ENCODE data around the gene MAN1A1.

Gene MAN1A1

DNA sequence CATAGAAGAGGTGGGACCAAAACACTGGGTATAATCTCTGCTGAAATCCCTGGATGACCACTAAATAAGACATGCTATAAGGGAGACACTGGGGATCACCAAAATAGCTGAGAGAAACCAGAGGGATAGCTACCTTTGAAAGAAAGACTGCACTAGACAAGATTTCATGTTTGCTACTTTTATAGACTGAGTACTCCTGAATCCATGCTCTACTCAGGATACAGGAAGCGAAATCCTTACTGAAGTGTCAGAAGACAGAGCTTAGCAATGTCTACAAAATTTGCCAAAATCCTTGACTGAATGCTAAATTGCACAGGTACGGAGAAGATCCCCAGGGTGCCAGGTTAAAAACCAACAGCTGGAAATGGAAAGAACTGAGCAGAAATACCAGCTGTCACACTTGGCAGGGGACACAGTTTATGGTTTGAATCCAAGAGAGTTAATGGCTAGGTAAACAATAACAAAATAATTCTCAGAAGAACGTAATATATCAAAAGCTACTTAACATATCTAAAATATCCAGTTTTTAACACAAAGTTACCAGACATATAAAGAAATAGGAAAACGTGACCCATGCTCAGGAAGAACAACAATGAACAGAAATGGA is 125.4 kb downstream of the MAN1A1 start:
- Histone ChIP-seq H3K4me3 (replicated peaks; ENCODE audit: insufficient read depth, low read length) (no peak overlapping the region), H3K27ac (replicated peaks) (no peak overlapping the region), H3K27me3 (ENCODE audit: insufficient read depth, poor library complexity, severe bottlenecking) (no peaks in the 10 kb centered on the region)
- no peak for DNase-seq (ENCODE audit: low read depth in 1 of 2, low spot score in 1 of 2)
- TF ChIP-seq, protein P1, sequence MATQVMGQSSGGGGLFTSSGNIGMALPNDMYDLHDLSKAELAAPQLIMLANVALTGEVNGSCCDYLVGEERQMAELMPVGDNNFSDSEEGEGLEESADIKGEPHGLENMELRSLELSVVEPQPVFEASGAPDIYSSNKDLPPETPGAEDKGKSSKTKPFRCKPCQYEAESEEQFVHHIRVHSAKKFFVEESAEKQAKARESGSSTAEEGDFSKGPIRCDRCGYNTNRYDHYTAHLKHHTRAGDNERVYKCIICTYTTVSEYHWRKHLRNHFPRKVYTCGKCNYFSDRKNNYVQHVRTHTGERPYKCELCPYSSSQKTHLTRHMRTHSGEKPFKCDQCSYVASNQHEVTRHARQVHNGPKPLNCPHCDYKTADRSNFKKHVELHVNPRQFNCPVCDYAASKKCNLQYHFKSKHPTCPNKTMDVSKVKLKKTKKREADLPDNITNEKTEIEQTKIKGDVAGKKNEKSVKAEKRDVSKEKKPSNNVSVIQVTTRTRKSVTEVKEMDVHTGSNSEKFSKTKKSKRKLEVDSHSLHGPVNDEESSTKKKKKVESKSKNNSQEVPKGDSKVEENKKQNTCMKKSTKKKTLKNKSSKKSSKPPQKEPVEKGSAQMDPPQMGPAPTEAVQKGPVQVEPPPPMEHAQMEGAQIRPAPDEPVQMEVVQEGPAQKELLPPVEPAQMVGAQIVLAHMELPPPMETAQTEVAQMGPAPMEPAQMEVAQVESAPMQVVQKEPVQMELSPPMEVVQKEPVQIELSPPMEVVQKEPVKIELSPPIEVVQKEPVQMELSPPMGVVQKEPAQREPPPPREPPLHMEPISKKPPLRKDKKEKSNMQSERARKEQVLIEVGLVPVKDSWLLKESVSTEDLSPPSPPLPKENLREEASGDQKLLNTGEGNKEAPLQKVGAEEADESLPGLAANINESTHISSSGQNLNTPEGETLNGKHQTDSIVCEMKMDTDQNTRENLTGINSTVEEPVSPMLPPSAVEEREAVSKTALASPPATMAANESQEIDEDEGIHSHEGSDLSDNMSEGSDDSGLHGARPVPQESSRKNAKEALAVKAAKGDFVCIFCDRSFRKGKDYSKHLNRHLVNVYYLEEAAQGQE (IDR thresholded peaks at IDR 0.05; ENCODE audit: insufficient replicate concordance, low read depth): no peak
- TF ChIP-seq POLR2AphosphoS5 (IDR thresholded peaks at IDR 0.05; ENCODE audit: low read depth): no peak
- no peak for TF ChIP-seq SPI1 (IDR thresholded peaks at IDR 0.05; ENCODE audit: borderline replicate concordance, low read depth)
- TF ChIP-seq, protein P2, sequence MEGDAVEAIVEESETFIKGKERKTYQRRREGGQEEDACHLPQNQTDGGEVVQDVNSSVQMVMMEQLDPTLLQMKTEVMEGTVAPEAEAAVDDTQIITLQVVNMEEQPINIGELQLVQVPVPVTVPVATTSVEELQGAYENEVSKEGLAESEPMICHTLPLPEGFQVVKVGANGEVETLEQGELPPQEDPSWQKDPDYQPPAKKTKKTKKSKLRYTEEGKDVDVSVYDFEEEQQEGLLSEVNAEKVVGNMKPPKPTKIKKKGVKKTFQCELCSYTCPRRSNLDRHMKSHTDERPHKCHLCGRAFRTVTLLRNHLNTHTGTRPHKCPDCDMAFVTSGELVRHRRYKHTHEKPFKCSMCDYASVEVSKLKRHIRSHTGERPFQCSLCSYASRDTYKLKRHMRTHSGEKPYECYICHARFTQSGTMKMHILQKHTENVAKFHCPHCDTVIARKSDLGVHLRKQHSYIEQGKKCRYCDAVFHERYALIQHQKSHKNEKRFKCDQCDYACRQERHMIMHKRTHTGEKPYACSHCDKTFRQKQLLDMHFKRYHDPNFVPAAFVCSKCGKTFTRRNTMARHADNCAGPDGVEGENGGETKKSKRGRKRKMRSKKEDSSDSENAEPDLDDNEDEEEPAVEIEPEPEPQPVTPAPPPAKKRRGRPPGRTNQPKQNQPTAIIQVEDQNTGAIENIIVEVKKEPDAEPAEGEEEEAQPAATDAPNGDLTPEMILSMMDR (IDR thresholded peaks at IDR 0.05; ENCODE audit: insufficient read depth, low read length): no peak
- TF ChIP-seq GABPA (IDR thresholded peaks at IDR 0.05; ENCODE audit: low read depth): no peak

DNA sequence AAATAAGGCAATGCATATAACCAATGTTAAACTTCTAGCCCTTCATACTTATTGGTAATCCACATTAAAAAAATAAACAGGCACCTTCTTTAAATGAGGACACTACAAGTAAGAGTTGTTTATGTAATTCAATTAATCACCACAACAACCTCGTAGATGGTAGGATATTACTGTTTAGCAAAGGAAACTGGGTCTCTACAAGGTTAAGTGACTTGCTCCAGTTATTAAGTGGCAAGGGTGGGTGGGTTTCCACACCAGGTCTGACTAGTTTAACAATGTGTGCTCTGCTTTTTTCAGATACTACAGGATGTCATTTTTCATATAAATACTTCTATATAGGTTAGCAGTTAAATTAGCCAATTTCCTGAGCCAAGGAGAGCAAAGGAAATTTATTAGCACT is 129.1 kb downstream of the MAN1A1 start:
- TF ChIP-seq SPI1 (IDR thresholded peaks at IDR 0.05; ENCODE audit: borderline replicate concordance, low read depth) (no peak), POLR2AphosphoS5 (IDR thresholded peaks at IDR 0.05; ENCODE audit: low read depth) (no peak), GABPA (IDR thresholded peaks at IDR 0.05; ENCODE audit: low read depth) (no peak)
- TF ChIP-seq, protein P1 (IDR thresholded peaks at IDR 0.05; ENCODE audit: insufficient replicate concordance, low read depth): no peak
- TF ChIP-seq, protein P2 (IDR thresholded peaks at IDR 0.05; ENCODE audit: insufficient read depth, low read length): no peak
- Histone ChIP-seq H3K27ac (replicated peaks) (no peak overlapping the region), H3K4me3 (replicated peaks; ENCODE audit: insufficient read depth, low read length) (no peak overlapping the region), H3K27me3 (ENCODE audit: insufficient read depth, poor library complexity, severe bottlenecking) (no peaks in the 10 kb centered on the region)
- DNase-seq (ENCODE audit: low read depth in 1 of 2, low spot score in 1 of 2): no peak

DNA sequence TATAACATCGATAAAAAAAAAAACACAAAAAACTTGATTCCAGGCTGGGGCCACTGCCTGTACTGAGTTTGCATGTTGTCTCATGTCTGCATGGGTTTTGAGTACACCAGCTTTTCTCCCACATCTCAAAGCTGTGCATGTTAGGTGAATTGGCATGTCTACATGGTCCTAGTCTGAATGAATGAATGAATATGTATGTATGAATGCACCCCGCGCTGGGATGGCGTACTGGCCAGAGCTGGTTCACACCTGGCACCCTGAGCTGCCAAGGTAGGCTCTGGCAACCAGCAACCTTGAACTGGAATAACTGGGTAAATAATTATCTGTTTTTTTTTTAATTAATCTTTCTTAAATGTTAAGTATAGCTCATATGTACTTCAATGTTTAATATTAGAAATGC is 131.0 kb downstream of the MAN1A1 start:
- Histone ChIP-seq H3K27ac (replicated peaks) (no peak overlapping the region), H3K4me3 (replicated peaks; ENCODE audit: insufficient read depth, low read length) (no peak overlapping the region), H3K27me3 (ENCODE audit: insufficient read depth, poor library complexity, severe bottlenecking) (no peaks in the 10 kb centered on the region)
- DNase-seq (ENCODE audit: low read depth in 1 of 2, low spot score in 1 of 2): no peak
- TF ChIP-seq, protein P1 (IDR thresholded peaks at IDR 0.05; ENCODE audit: insufficient replicate concordance, low read depth): no peak
- TF ChIP-seq, protein P2 (IDR thresholded peaks at IDR 0.05; ENCODE audit: insufficient read depth, low read length): no peak
- TF ChIP-seq SPI1 (IDR thresholded peaks at IDR 0.05; ENCODE audit: borderline replicate concordance, low read depth) (no peak), POLR2AphosphoS5 (IDR thresholded peaks at IDR 0.05; ENCODE audit: low read depth) (no peak), GABPA (IDR thresholded peaks at IDR 0.05; ENCODE audit: low read depth) (no peak)

Measured in HL-60 (cell line).